GM20431 (cell line): ENCODE measurements around the gene TTC39A.

ENCODE experiments used
- in situ Hi-C: fragments of 300-500 bp; cut with MseI, MboI; formaldehyde crosslinking; loops from one replicate; pipeline ENCODE4 v1.15.0; 2020; ENCODE audit warnings: low sequenced_read_pairs; ENCODE audit not compliant: unreplicated experiment

The TTC39A gene

GRCh38 chr1:51320967-51321923 is 9.1 kb downstream of the TTC39A start:
- in situ Hi-C loops: no loop called here

- in situ Hi-C loops: no loop called here
Measured at GRCh38 chr1:51317798-51318197, 12.6 kb downstream of the TTC39A start.

- in situ Hi-C loops: no loop called here
Measured at GRCh38 chr1:51316846-51317120, 13.6 kb downstream of the TTC39A start.

- in situ Hi-C loops: no loop called here
Measured at GRCh38 chr1:51316113-51316845, 14.1 kb downstream of the TTC39A start.

- in situ Hi-C loops: no loop called here
Measured at GRCh38 chr1:51314974-51315373, 15.4 kb downstream of the TTC39A start.

GRCh38 chr1:51313961-51314777 is 16.2 kb downstream of the TTC39A start:
- in situ Hi-C loops: no loop called here

- in situ Hi-C loops: no loop called here
Measured at GRCh38 chr1:51313268-51313852, 17.0 kb downstream of the TTC39A start.

GRCh38 chr1:51312718-51313117 is 17.6 kb downstream of the TTC39A start:
- in situ Hi-C loops: no loop called here

- in situ Hi-C loops: no loop called here
Measured at GRCh38 chr1:51311826-51312225, 18.5 kb downstream of the TTC39A start.

GRCh38 chr1:51310871-51311613 is 19.3 kb downstream of the TTC39A start:
- in situ Hi-C loops: no loop called here

GRCh38 chr1:51309291-51309690 is 21.1 kb downstream of the TTC39A start:
- in situ Hi-C loops: no loop called here

- in situ Hi-C loops: no loop called here
Measured at GRCh38 chr1:51308636-51309035, 21.7 kb downstream of the TTC39A start.

- in situ Hi-C loops: no loop called here
Measured at GRCh38 chr1:51306950-51307349, 23.4 kb downstream of the TTC39A start.

- in situ Hi-C loops: no loop called here
Measured at GRCh38 chr1:51305371-51305823, 25.0 kb downstream of the TTC39A start.

GRCh38 chr1:51304360-51304759 is 26.0 kb downstream of the TTC39A start:
- in situ Hi-C loops: no loop called here

GRCh38 chr1:51303751-51304251 is 26.6 kb downstream of the TTC39A start:
- in situ Hi-C loops: no loop called here

- in situ Hi-C loops: no loop called here
Measured at GRCh38 chr1:51303315-51303714, 27.0 kb downstream of the TTC39A start.

GRCh38 chr1:51302746-51303145 is 27.6 kb downstream of the TTC39A start:
- in situ Hi-C loops: no loop called here

- in situ Hi-C loops: no loop called here
Measured at GRCh38 chr1:51302270-51302669, 28.1 kb downstream of the TTC39A start.
